IPS-11a (cell line): ENCODE data around the gene KCNQ5.

Experiments
- H3K4me3 ChIP-seq: one replicate; pipeline ENCODE4 v1.5.1; 2013; ENCODE audit warnings: low read depth, low read length, control low read depth

KCNQ5 gene

GRCh38 chr6:72639920-72640614 is 18.2 kb downstream of the KCNQ5 start:
- H3K4me3 ChIP-seq, result no peak overlapping the region

GRCh38 chr6:72640615-72640930 is 18.7 kb downstream of the KCNQ5 start:
- H3K4me3 ChIP-seq, result no peak overlapping the region

GRCh38 chr6:72642435-72642834 is 20.6 kb downstream of the KCNQ5 start:
- H3K4me3 ChIP-seq, result no peak overlapping the region

GRCh38 chr6:72643214-72643613 is 21.4 kb downstream of the KCNQ5 start:
- no peak overlapping the region for H3K4me3 ChIP-seq

GRCh38 chr6:72646604-72647485 is 25.0 kb downstream of the KCNQ5 start:
- H3K4me3 ChIP-seq, result no peak overlapping the region

GRCh38 chr6:72647489-72647888 is 25.6 kb downstream of the KCNQ5 start:
- no peak overlapping the region for H3K4me3 ChIP-seq

- no peak overlapping the region for H3K4me3 ChIP-seq
Measured at GRCh38 chr6:72649032-72649984, 27.4 kb downstream of the KCNQ5 start.

- H3K4me3 ChIP-seq, result no peak overlapping the region
Measured at GRCh38 chr6:72650081-72650745, 28.3 kb downstream of the KCNQ5 start.

- no peak overlapping the region for H3K4me3 ChIP-seq
Measured at GRCh38 chr6:72651174-72651573, 29.3 kb downstream of the KCNQ5 start.

GRCh38 chr6:72651967-72652956 is 30.4 kb downstream of the KCNQ5 start:
- no peak overlapping the region for H3K4me3 ChIP-seq

GRCh38 chr6:72653026-72653425 is 31.2 kb downstream of the KCNQ5 start:
- no peak overlapping the region for H3K4me3 ChIP-seq

- H3K4me3 ChIP-seq, result no peak overlapping the region
Measured at GRCh38 chr6:72654071-72654621, 32.3 kb downstream of the KCNQ5 start.

- H3K4me3 ChIP-seq, result no peak overlapping the region
Measured at GRCh38 chr6:72657407-72658197, 35.7 kb downstream of the KCNQ5 start.

- H3K4me3 ChIP-seq, result no peak overlapping the region
Measured at GRCh38 chr6:72659754-72660153, 37.9 kb downstream of the KCNQ5 start.

- no peak overlapping the region for H3K4me3 ChIP-seq
Measured at GRCh38 chr6:72661411-72661810, 39.5 kb downstream of the KCNQ5 start.

- no peak overlapping the region for H3K4me3 ChIP-seq
Measured at GRCh38 chr6:72665599-72665998, 43.7 kb downstream of the KCNQ5 start.

- no peak overlapping the region for H3K4me3 ChIP-seq
Measured at GRCh38 chr6:72669324-72669723, 47.5 kb downstream of the KCNQ5 start.

- no peak overlapping the region for H3K4me3 ChIP-seq
Measured at GRCh38 chr6:72672906-72673305, 51.0 kb downstream of the KCNQ5 start.
